Keratinocyte (primary cell): ENCODE measurements around the gene MAJIN. TPM values are rescaled to one million over a fixed set of nuclear protein-coding genes. Genes with fewer than 3 reads are reported as not detected.

Experiments used
- DNase-seq: peaks from one replicate; pipeline ENCODE4 v3.0.0-alpha.2; 2011; ENCODE audit warnings: low read depth, missing footprints, low spot score
- FAIRE-seq: peaks from 2 replicates; lab custom pipeline; 2011; peaks lifted over from hg19 to GRCh38; lab: Jason Lieb, UNC
- H2AFZ ChIP-seq: 2 replicates; pipeline ENCODE4 v1.6.0; 2012; ENCODE audit warnings: low read length, control low read depth, inconsistent platforms; ENCODE audit not compliant: control insufficient read depth
- H3K27ac ChIP-seq: 2 replicates; pipeline ENCODE4 v1.5.1; 2011; ENCODE audit warnings: low read length; ENCODE audit not compliant: control insufficient read depth, insufficient read depth
- H3K27me3 ChIP-seq: 3 replicates; pipeline ENCODE4 v1.6.0; 2011; ENCODE audit warnings: low read length; ENCODE audit not compliant: control insufficient read depth, insufficient read depth; ENCODE audit errors: extremely low read depth
- H3K36me3 ChIP-seq, 2 experiments: 2 replicates in 1 of 2; 3 replicates in 1 of 2; pipeline ENCODE4 v1.5.1; 2011; ENCODE audit warnings: low read length in 2 of 2, mild to moderate bottlenecking in 1 of 2; ENCODE audit not compliant: control insufficient read depth in 2 of 2, insufficient read depth in 2 of 2; ENCODE audit errors: extremely low read depth in 1 of 2
- H3K4me1 ChIP-seq: 3 replicates; pipeline ENCODE4 v1.5.1; 2011; ENCODE audit warnings: low read length; ENCODE audit not compliant: control insufficient read depth, insufficient read depth; ENCODE audit errors: extremely low read depth
- H3K4me2 ChIP-seq: 3 replicates; pipeline ENCODE4 v1.6.0; 2011; ENCODE audit warnings: low read depth, low read length; ENCODE audit not compliant: control insufficient read depth, insufficient read depth; ENCODE audit errors: extremely low read depth
- H3K4me3 ChIP-seq, 3 experiments: fragments of 200-600 bp in 1 of 3; sonication (generic) in 1 of 3; 2 replicates in 2 of 3; 3 replicates in 1 of 3; pipeline ENCODE4 v1.5.1; 2011 to 2016; ENCODE audit warnings: low read length in 3 of 3, mild to moderate bottlenecking in 3 of 3, control low read depth in 2 of 3, inconsistent platforms in 1 of 3, low read depth in 1 of 3, mixed read lengths in 1 of 3, mixed run types in 1 of 3, moderate library complexity in 1 of 3; ENCODE audit not compliant: control insufficient read depth in 2 of 3, insufficient read depth in 2 of 3; ENCODE audit errors: extremely low read depth in 1 of 3
- H3K79me2 ChIP-seq: 2 replicates; pipeline ENCODE4 v1.6.0; 2012; ENCODE audit warnings: low read length; ENCODE audit not compliant: control insufficient read depth, insufficient read depth
- H3K9ac ChIP-seq: 3 replicates; pipeline ENCODE4 v1.6.0; 2011; ENCODE audit warnings: low read length; ENCODE audit not compliant: control insufficient read depth, insufficient read depth; ENCODE audit errors: extremely low read depth
- H3K9me1 ChIP-seq: 3 replicates; pipeline ENCODE4 v1.6.0; 2011; ENCODE audit warnings: low read length; ENCODE audit not compliant: control insufficient read depth, insufficient read depth; ENCODE audit errors: extremely low read depth
- H3K9me3 ChIP-seq: 2 replicates; pipeline ENCODE4 v1.5.1; 2012; ENCODE audit warnings: low read depth, low read length; ENCODE audit not compliant: control insufficient read depth
- H4K20me1 ChIP-seq: 3 replicates; pipeline ENCODE4 v1.6.0; 2011; ENCODE audit warnings: low read length; ENCODE audit not compliant: control insufficient read depth, insufficient read depth; ENCODE audit errors: extremely low read depth
- EZH2 ChIP-seq: IDR thresholded peaks from one replicate; pipeline ENCODE4 v1.6.1; 2012; ENCODE audit warnings: inconsistent platforms, mild to moderate bottlenecking, low read length, moderate library complexity
- dilution Hi-C: fragments of 300-500 bp; cut with MboI; formaldehyde crosslinking; loops from one replicate; pipeline ENCODE4 v1.7.0; 2020; ENCODE audit warnings: low sequenced_read_pairs; ENCODE audit not compliant: extremely low pct_ligation_motif_present
- polyA plus RNA-seq, 5 experiments: library from polyadenylated mRNA; depleted of rRNA in 3 of 5; stranded (reverse) in 3 of 5; stranded (forward) in 1 of 5; unstranded in 1 of 5; fragments of >200 nt; gene quantifications; 1 replicate in 1 of 5; 2 replicates in 3 of 5; 3 replicates in 1 of 5; pipeline versions ENCODE4 v1.2.1 to v1.2.3, GENCODE V29; 2011 to 2012; ENCODE audit warnings: missing spikeins in 2 of 5, low read depth in 1 of 5, low replicate concordance in 1 of 5
- TF ChIP-seq, protein P1 (sequence below), 3 experiments: IDR thresholded peaks in 1 of 3; conservative IDR thresholded peaks in 1 of 3; optimal IDR thresholded peaks in 1 of 3; 2 replicates in 2 of 3; 3 replicates in 1 of 3; pipeline versions ENCODE3 to v1.5.1; 2011; ENCODE audit warnings: low read length in 3 of 3, mild to moderate bottlenecking in 3 of 3, moderate library complexity in 2 of 3, control low read depth in 1 of 3, inconsistent platforms in 1 of 3; ENCODE audit not compliant: insufficient read depth in 2 of 3; ENCODE audit errors: extremely low read depth in 1 of 3

MAJIN gene
- polyA plus RNA-seq, 1 donor (not counting 4 experiments of a cell fraction or from before 2014, with no cell fraction given) = 0.09 TPM

DNA sequence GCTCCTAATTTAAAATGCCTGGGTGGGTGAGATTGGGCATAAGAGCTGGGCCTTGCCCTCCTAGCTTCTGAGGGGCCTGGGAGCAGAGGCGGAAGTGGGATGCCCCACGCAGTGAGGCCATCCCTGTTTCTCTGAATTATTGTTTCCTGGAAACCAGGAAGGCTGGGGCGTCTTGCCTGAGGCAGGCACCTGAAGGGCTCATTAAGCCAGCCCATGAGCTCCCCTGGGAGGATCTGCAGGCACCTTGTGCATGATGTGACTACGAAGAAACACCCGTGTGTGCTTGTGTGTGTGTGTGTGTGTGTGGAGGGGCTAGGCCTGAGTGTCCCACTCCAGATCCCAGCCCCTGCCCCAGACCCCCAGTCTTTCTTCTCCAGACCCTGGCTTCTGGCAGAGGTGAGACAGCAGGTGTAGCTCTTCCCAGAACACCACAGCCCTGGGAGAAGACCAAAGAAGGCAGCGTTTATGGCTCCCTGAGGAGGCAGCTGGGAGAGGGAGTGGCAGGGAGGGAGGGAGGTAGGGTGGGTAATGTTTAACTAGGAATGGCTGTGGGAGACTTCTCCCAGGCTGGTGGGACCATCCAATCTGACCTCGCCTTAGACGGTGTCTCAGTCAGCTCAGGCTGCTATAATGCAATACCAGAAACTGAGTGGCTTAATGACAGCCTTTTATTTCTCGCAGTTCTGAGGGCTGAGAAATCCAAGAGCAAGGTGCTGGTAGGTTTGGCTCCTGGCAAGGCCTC lies 27.0 kb upstream of the MAJIN start:
- Histone ChIP-seq H3K9me3 (no peaks in the 10 kb centered on the region), H4K20me1 (no peaks in the 10 kb centered on the region), H3K9me1 (no peaks in the 10 kb centered on the region), H3K79me2 (no peaks in the 10 kb centered on the region), H2AFZ (no peak overlapping the region), H3K27me3 (no peaks in the 10 kb centered on the region), H3K27ac (no peak overlapping the region), H3K9ac (no peak overlapping the region), H3K4me2 (no peak overlapping the region), H3K4me1 (no peaks in the 10 kb centered on the region), H3K36me3 (no peaks in the 10 kb centered on the region), H3K4me3 (no peak overlapping the region)
- no peak for DNase-seq
- dilution Hi-C loops = no loop called here
- FAIRE-seq = no peak
- TF ChIP-seq, protein P1, sequence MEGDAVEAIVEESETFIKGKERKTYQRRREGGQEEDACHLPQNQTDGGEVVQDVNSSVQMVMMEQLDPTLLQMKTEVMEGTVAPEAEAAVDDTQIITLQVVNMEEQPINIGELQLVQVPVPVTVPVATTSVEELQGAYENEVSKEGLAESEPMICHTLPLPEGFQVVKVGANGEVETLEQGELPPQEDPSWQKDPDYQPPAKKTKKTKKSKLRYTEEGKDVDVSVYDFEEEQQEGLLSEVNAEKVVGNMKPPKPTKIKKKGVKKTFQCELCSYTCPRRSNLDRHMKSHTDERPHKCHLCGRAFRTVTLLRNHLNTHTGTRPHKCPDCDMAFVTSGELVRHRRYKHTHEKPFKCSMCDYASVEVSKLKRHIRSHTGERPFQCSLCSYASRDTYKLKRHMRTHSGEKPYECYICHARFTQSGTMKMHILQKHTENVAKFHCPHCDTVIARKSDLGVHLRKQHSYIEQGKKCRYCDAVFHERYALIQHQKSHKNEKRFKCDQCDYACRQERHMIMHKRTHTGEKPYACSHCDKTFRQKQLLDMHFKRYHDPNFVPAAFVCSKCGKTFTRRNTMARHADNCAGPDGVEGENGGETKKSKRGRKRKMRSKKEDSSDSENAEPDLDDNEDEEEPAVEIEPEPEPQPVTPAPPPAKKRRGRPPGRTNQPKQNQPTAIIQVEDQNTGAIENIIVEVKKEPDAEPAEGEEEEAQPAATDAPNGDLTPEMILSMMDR (optimal IDR thresholded peaks at IDR 0.05 in 1 of 3, IDR thresholded peaks at IDR 0.05 in 1 of 3, conservative IDR thresholded peaks at IDR 0.05 in 1 of 3; ENCODE audit: extremely low read depth in 1 of 3, insufficient read depth in 2 of 3, low read length in 3 of 3) = no peak
- no peak for TF ChIP-seq EZH2

DNA sequence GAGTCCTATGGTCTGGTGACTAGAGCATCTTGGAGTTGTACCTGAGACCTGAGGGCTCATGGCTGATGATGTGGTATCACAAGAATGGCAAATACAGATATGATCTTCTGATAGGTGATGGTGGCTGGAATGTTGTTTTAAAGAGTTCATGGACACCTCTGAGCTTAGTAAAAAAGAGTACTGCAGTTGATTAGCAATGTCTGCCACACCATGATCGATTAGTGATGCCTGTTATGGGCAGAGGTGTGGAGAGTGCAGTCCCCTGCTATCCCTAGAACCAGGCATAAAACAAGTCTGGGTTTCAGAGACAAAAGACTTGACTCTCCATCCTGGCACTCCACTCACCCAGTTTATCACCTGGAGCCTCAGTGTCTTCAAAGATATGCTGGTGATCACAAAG lies 26.2 kb upstream of the MAJIN start:
- FAIRE-seq = no peak

More for the DNA sequence above, 26.2 kb upstream of the MAJIN start:
- Histone ChIP-seq H3K4me2 (no peak overlapping the region), H3K9ac (no peak overlapping the region), H3K4me3 (no peak overlapping the region), H3K4me1 (no peaks in the 10 kb centered on the region), H3K79me2 (no peaks in the 10 kb centered on the region), H3K27me3 (no peaks in the 10 kb centered on the region), H3K9me1 (no peaks in the 10 kb centered on the region), H4K20me1 (no peaks in the 10 kb centered on the region), H3K9me3 (no peaks in the 10 kb centered on the region), H2AFZ (no peak overlapping the region), H3K27ac (no peak overlapping the region), H3K36me3 (no peaks in the 10 kb centered on the region)
- dilution Hi-C loops = no loop called here
- no peak for TF ChIP-seq EZH2
- TF ChIP-seq, protein P1 (optimal IDR thresholded peaks at IDR 0.05 in 1 of 3, IDR thresholded peaks at IDR 0.05 in 1 of 3, conservative IDR thresholded peaks at IDR 0.05 in 1 of 3; ENCODE audit: extremely low read depth in 1 of 3, insufficient read depth in 2 of 3, low read length in 3 of 3) = no peak
- no peak for DNase-seq
